Keratinocyte (primary cell): ENCODE results near the gene GDAP1L1. TPM values are rescaled to one million over a fixed set of nuclear protein-coding genes. Genes with fewer than 3 reads are reported as not detected.

ENCODE experiments used
- DNase-seq: peaks from one replicate; pipeline ENCODE4 v3.0.0-alpha.2; 2011; ENCODE audit warnings: low read depth, missing footprints, low spot score
- FAIRE-seq: peaks from 2 replicates; lab custom pipeline; 2011; peaks lifted over from hg19 to GRCh38; lab: Jason Lieb, UNC
- H2AFZ ChIP-seq: 2 replicates; pipeline ENCODE4 v1.6.0; 2012; ENCODE audit warnings: low read length, control low read depth, inconsistent platforms; ENCODE audit not compliant: control insufficient read depth
- H3K27ac ChIP-seq: 2 replicates; pipeline ENCODE4 v1.5.1; 2011; ENCODE audit warnings: low read length; ENCODE audit not compliant: control insufficient read depth, insufficient read depth
- H3K27me3 ChIP-seq: 3 replicates; pipeline ENCODE4 v1.6.0; 2011; ENCODE audit warnings: low read length; ENCODE audit not compliant: control insufficient read depth, insufficient read depth; ENCODE audit errors: extremely low read depth
- H3K36me3 ChIP-seq, 2 experiments: 2 replicates in 1 of 2; 3 replicates in 1 of 2; pipeline ENCODE4 v1.5.1; 2011; ENCODE audit warnings: low read length in 2 of 2, mild to moderate bottlenecking in 1 of 2; ENCODE audit not compliant: control insufficient read depth in 2 of 2, insufficient read depth in 2 of 2; ENCODE audit errors: extremely low read depth in 1 of 2
- H3K4me1 ChIP-seq: 3 replicates; pipeline ENCODE4 v1.5.1; 2011; ENCODE audit warnings: low read length; ENCODE audit not compliant: control insufficient read depth, insufficient read depth; ENCODE audit errors: extremely low read depth
- H3K4me2 ChIP-seq: 3 replicates; pipeline ENCODE4 v1.6.0; 2011; ENCODE audit warnings: low read depth, low read length; ENCODE audit not compliant: control insufficient read depth, insufficient read depth; ENCODE audit errors: extremely low read depth
- H3K4me3 ChIP-seq, 3 experiments: fragments of 200-600 bp in 1 of 3; sonication (generic) in 1 of 3; 2 replicates in 2 of 3; 3 replicates in 1 of 3; pipeline ENCODE4 v1.5.1; 2011 to 2016; ENCODE audit warnings: low read length in 3 of 3, mild to moderate bottlenecking in 3 of 3, control low read depth in 2 of 3, inconsistent platforms in 1 of 3, low read depth in 1 of 3, mixed read lengths in 1 of 3, mixed run types in 1 of 3, moderate library complexity in 1 of 3; ENCODE audit not compliant: control insufficient read depth in 2 of 3, insufficient read depth in 2 of 3; ENCODE audit errors: extremely low read depth in 1 of 3
- H3K79me2 ChIP-seq: 2 replicates; pipeline ENCODE4 v1.6.0; 2012; ENCODE audit warnings: low read length; ENCODE audit not compliant: control insufficient read depth, insufficient read depth
- H3K9ac ChIP-seq: 3 replicates; pipeline ENCODE4 v1.6.0; 2011; ENCODE audit warnings: low read length; ENCODE audit not compliant: control insufficient read depth, insufficient read depth; ENCODE audit errors: extremely low read depth
- H3K9me1 ChIP-seq: 3 replicates; pipeline ENCODE4 v1.6.0; 2011; ENCODE audit warnings: low read length; ENCODE audit not compliant: control insufficient read depth, insufficient read depth; ENCODE audit errors: extremely low read depth
- H3K9me3 ChIP-seq: 2 replicates; pipeline ENCODE4 v1.5.1; 2012; ENCODE audit warnings: low read depth, low read length; ENCODE audit not compliant: control insufficient read depth
- H4K20me1 ChIP-seq: 3 replicates; pipeline ENCODE4 v1.6.0; 2011; ENCODE audit warnings: low read length; ENCODE audit not compliant: control insufficient read depth, insufficient read depth; ENCODE audit errors: extremely low read depth
- EZH2 ChIP-seq: IDR thresholded peaks from one replicate; pipeline ENCODE4 v1.6.1; 2012; ENCODE audit warnings: inconsistent platforms, mild to moderate bottlenecking, low read length, moderate library complexity
- dilution Hi-C: fragments of 300-500 bp; cut with MboI; formaldehyde crosslinking; loops from one replicate; pipeline ENCODE4 v1.7.0; 2020; ENCODE audit warnings: low sequenced_read_pairs; ENCODE audit not compliant: extremely low pct_ligation_motif_present
- polyA plus RNA-seq, 5 experiments: library from polyadenylated mRNA; depleted of rRNA in 3 of 5; stranded (reverse) in 3 of 5; stranded (forward) in 1 of 5; unstranded in 1 of 5; fragments of >200 nt; gene quantifications; 1 replicate in 1 of 5; 2 replicates in 3 of 5; 3 replicates in 1 of 5; pipeline versions ENCODE4 v1.2.1 to v1.2.3, GENCODE V29; 2011 to 2012; ENCODE audit warnings: missing spikeins in 2 of 5, low read depth in 1 of 5, low replicate concordance in 1 of 5
- TF ChIP-seq, protein P1 (sequence below), 3 experiments: IDR thresholded peaks in 1 of 3; conservative IDR thresholded peaks in 1 of 3; optimal IDR thresholded peaks in 1 of 3; 2 replicates in 2 of 3; 3 replicates in 1 of 3; pipeline versions ENCODE3 to v1.5.1; 2011; ENCODE audit warnings: low read length in 3 of 3, mild to moderate bottlenecking in 3 of 3, moderate library complexity in 2 of 3, control low read depth in 1 of 3, inconsistent platforms in 1 of 3; ENCODE audit not compliant: insufficient read depth in 2 of 3; ENCODE audit errors: extremely low read depth in 1 of 3

The GDAP1L1 gene
- polyA plus RNA-seq, 1 donor (not counting 4 experiments of a cell fraction or from before 2014, with no cell fraction given): not detected

DNA sequence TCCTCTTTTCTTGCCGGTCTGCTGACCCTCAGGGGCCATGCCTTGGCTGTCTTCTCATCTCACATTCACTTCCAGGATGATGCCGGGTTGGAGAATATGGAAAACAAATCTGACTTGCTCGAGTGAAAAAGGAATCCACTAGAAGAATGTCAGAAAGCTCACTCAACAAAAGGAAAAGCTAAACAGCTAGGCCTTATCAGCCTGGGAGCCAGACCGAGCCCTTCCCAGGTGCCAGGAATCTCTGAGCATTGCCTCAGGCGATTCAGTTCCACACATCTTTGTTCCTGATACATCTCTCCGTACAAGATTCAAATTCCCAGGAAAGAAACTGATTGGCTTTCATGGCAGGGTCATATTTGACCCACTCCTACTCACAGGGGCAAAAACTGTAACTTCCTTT, 27.3 kb upstream of the GDAP1L1 start:
- DNase-seq (no peak), FAIRE-seq (no peak)
- TF ChIP-seq EZH2: no peak
- TF ChIP-seq, protein P1, sequence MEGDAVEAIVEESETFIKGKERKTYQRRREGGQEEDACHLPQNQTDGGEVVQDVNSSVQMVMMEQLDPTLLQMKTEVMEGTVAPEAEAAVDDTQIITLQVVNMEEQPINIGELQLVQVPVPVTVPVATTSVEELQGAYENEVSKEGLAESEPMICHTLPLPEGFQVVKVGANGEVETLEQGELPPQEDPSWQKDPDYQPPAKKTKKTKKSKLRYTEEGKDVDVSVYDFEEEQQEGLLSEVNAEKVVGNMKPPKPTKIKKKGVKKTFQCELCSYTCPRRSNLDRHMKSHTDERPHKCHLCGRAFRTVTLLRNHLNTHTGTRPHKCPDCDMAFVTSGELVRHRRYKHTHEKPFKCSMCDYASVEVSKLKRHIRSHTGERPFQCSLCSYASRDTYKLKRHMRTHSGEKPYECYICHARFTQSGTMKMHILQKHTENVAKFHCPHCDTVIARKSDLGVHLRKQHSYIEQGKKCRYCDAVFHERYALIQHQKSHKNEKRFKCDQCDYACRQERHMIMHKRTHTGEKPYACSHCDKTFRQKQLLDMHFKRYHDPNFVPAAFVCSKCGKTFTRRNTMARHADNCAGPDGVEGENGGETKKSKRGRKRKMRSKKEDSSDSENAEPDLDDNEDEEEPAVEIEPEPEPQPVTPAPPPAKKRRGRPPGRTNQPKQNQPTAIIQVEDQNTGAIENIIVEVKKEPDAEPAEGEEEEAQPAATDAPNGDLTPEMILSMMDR (optimal IDR thresholded peaks at IDR 0.05 in 1 of 3, IDR thresholded peaks at IDR 0.05 in 1 of 3, conservative IDR thresholded peaks at IDR 0.05 in 1 of 3; ENCODE audit: extremely low read depth in 1 of 3, insufficient read depth in 2 of 3, low read length in 3 of 3): no peak
- Histone ChIP-seq H3K36me3 (no peaks in the 10 kb centered on the region), H3K4me2 (no peak overlapping the region), H3K27me3 (no peaks in the 10 kb centered on the region), H4K20me1 (no peaks in the 10 kb centered on the region), H3K9me1 (no peaks in the 10 kb centered on the region), H3K27ac (no peak overlapping the region), H3K4me1 (peaks cover 10% of the 10 kb centered on the region), H3K9me3 (no peaks in the 10 kb centered on the region), H2AFZ (no peak overlapping the region), H3K9ac (no peak overlapping the region), H3K4me3 (no peak overlapping the region), H3K79me2 (no peaks in the 10 kb centered on the region)
- dilution Hi-C loops: loop anchor here (10.0 kb wide), 1 partner anchor 165 kb away; no protein-coding TSS in a partner anchor

DNA sequence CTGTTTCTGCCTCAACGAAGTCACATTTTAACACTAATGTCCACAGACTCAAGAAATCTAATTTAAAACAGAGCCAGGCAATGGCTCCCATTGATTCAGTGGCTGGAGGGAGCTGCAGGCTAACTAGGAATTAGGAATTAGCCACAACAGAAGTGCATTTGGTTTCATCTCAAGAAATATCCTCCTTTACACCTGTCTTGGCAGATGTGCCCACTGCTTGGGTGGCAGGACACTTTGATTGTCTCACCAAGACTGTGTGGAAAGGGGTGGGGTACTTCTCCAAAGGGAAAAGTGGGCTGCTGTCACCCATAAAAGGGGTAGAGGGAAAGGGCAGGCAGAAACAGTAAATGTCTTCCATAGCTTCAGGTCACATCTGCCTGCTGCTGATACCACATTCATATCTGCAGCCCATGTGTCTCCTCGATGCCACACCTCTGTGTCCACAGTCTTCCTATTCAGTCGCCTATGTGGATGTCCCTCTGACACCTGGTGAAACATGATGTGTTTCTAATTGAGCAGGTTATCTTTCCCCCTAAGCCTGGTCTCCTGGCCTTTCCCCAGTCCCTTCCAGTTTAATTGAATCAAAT, 25.6 kb upstream of the GDAP1L1 start:
- H3K27me3 ChIP-seq: no peaks in the 10 kb centered on the region
- H3K4me3 ChIP-seq: no peak overlapping the region
- H3K4me2 ChIP-seq: no peak overlapping the region
- dilution Hi-C loops: no loop called here
- no peak for TF ChIP-seq EZH2
- TF ChIP-seq, protein P1 (optimal IDR thresholded peaks at IDR 0.05 in 1 of 3, IDR thresholded peaks at IDR 0.05 in 1 of 3, conservative IDR thresholded peaks at IDR 0.05 in 1 of 3; ENCODE audit: extremely low read depth in 1 of 3, insufficient read depth in 2 of 3, low read length in 3 of 3): no peak
- no peaks in the 10 kb centered on the region for H3K36me3 ChIP-seq
- no peak overlapping the region for H3K27ac ChIP-seq
- no peaks in the 10 kb centered on the region for H4K20me1 ChIP-seq
- no peaks in the 10 kb centered on the region for H3K9me1 ChIP-seq
- no peak overlapping the region for H3K9ac ChIP-seq
- no peaks in the 10 kb centered on the region for H3K79me2 ChIP-seq
- H3K4me1 ChIP-seq: peaks cover 10% of the 10 kb centered on the region
- H3K9me3 ChIP-seq: no peaks in the 10 kb centered on the region
- no peak for DNase-seq
- no peak overlapping the region for H2AFZ ChIP-seq
- no peak for FAIRE-seq
